WTC11 (cell line): ENCODE data around the gene KDM3B.

Source experiments
- ESRRA ChIP-seq: sonication (generic); formaldehyde crosslinking; IDR thresholded peaks from 2 replicates; pipeline ENCODE4 v1.8.1; 2022; ENCODE audit warnings: mild to moderate bottlenecking, missing genetic modification reagents, borderline replicate concordance
- GABPB1 ChIP-seq: sonication (generic); formaldehyde crosslinking; IDR thresholded peaks from 2 replicates; pipeline ENCODE4 v1.8.1; 2023; ENCODE audit warnings: mild to moderate bottlenecking, missing genetic modification reagents
- JUN ChIP-seq: sonication (generic); formaldehyde crosslinking; IDR thresholded peaks from 2 replicates; pipeline ENCODE4 v1.8.0; 2023; ENCODE audit warnings: mild to moderate bottlenecking, missing genetic modification reagents
- NR1H2 ChIP-seq: sonication (generic); formaldehyde crosslinking; IDR thresholded peaks from 2 replicates; pipeline ENCODE4 v1.9.0; 2021; ENCODE audit warnings: mild to moderate bottlenecking, moderate library complexity, missing genetic modification reagents
- RORB ChIP-seq: fragments of 250-450 bp; sonication (Bioruptor Pico); IDR thresholded peaks from 2 replicates; pipeline ENCODE4 v1.9.0; 2021; ENCODE audit warnings: mild to moderate bottlenecking
- TF ChIP-seq, protein P1 (sequence below): sonication (generic); formaldehyde crosslinking; IDR thresholded peaks from 2 replicates; pipeline ENCODE4 v1.8.0; 2022; ENCODE audit warnings: mild to moderate bottlenecking, missing genetic modification reagents
- TF ChIP-seq, protein P2 (sequence below): fragments of 200-600 bp; IDR thresholded peaks from 2 replicates; pipeline ENCODE4 v1.8.0; 2022; ENCODE audit warnings: antibody characterized with exemption
- TF ChIP-seq, protein P3 (sequence below): sonication (generic); formaldehyde crosslinking; IDR thresholded peaks from 2 replicates; pipeline ENCODE4 v1.8.1; 2022; ENCODE audit warnings: mild to moderate bottlenecking, missing genetic modification reagents, moderate library complexity, borderline replicate concordance
- TF ChIP-seq, protein P4 (sequence below): sonication (generic); formaldehyde crosslinking; IDR thresholded peaks from 2 replicates; pipeline ENCODE4 v1.8.0; 2022; ENCODE audit warnings: mild to moderate bottlenecking, missing genetic modification reagents
- TF ChIP-seq, protein P5 (sequence below): fragments of 250-450 bp; sonication (Bioruptor Pico); IDR thresholded peaks from 2 replicates; pipeline ENCODE4 v2.1.2; 2022; ENCODE audit warnings: mild to moderate bottlenecking, moderate library complexity

DNA sequence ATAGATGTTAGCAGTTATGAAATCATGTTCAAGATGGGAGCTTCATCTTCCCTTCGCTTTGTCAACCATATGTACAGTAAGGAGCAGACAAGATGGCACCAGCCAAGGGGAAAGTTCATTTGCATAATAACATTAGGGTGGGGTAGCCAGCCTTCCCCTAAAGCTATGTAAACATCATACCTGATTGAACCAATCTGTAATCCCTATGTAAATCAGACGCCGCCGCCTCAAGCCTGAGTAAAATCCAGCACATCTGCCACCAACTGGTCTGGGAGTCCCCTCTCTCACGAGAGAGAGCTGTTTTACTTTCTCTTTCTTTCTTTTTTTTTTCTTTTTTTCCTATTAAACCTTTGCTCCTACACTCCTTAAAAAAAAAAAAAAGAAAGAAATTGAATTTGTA, 55.5 kb downstream of the KDM3B start:
- TF ChIP-seq, protein P1, sequence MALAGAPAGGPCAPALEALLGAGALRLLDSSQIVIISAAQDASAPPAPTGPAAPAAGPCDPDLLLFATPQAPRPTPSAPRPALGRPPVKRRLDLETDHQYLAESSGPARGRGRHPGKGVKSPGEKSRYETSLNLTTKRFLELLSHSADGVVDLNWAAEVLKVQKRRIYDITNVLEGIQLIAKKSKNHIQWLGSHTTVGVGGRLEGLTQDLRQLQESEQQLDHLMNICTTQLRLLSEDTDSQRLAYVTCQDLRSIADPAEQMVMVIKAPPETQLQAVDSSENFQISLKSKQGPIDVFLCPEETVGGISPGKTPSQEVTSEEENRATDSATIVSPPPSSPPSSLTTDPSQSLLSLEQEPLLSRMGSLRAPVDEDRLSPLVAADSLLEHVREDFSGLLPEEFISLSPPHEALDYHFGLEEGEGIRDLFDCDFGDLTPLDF (CRISPR knock-in tag), result no peak
- TF ChIP-seq, protein P2, sequence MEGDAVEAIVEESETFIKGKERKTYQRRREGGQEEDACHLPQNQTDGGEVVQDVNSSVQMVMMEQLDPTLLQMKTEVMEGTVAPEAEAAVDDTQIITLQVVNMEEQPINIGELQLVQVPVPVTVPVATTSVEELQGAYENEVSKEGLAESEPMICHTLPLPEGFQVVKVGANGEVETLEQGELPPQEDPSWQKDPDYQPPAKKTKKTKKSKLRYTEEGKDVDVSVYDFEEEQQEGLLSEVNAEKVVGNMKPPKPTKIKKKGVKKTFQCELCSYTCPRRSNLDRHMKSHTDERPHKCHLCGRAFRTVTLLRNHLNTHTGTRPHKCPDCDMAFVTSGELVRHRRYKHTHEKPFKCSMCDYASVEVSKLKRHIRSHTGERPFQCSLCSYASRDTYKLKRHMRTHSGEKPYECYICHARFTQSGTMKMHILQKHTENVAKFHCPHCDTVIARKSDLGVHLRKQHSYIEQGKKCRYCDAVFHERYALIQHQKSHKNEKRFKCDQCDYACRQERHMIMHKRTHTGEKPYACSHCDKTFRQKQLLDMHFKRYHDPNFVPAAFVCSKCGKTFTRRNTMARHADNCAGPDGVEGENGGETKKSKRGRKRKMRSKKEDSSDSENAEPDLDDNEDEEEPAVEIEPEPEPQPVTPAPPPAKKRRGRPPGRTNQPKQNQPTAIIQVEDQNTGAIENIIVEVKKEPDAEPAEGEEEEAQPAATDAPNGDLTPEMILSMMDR, result no peak
- no peak for TF ChIP-seq ESRRA (CRISPR knock-in tag)
- TF ChIP-seq, protein P3, sequence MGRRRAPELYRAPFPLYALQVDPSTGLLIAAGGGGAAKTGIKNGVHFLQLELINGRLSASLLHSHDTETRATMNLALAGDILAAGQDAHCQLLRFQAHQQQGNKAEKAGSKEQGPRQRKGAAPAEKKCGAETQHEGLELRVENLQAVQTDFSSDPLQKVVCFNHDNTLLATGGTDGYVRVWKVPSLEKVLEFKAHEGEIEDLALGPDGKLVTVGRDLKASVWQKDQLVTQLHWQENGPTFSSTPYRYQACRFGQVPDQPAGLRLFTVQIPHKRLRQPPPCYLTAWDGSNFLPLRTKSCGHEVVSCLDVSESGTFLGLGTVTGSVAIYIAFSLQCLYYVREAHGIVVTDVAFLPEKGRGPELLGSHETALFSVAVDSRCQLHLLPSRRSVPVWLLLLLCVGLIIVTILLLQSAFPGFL (CRISPR knock-in tag), result no peak
- TF ChIP-seq GABPB1 (CRISPR knock-in tag), result no peak
- TF ChIP-seq RORB (CRISPR knock-in tag), result no peak
- TF ChIP-seq, protein P4, sequence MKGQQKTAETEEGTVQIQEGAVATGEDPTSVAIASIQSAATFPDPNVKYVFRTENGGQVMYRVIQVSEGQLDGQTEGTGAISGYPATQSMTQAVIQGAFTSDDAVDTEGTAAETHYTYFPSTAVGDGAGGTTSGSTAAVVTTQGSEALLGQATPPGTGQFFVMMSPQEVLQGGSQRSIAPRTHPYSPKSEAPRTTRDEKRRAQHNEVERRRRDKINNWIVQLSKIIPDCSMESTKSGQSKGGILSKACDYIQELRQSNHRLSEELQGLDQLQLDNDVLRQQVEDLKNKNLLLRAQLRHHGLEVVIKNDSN (CRISPR knock-in tag), result no peak
- no peak for TF ChIP-seq NR1H2 (CRISPR knock-in tag)
- TF ChIP-seq, protein P5, sequence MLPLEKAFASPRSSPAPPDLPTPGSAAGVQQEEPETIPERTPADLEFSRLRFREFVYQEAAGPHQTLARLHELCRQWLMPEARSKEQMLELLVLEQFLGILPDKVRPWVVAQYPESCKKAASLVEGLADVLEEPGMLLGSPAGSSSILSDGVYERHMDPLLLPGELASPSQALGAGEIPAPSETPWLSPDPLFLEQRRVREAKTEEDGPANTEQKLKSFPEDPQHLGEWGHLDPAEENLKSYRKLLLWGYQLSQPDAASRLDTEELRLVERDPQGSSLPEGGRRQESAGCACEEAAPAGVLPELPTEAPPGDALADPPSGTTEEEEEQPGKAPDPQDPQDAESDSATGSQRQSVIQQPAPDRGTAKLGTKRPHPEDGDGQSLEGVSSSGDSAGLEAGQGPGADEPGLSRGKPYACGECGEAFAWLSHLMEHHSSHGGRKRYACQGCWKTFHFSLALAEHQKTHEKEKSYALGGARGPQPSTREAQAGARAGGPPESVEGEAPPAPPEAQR (CRISPR knock-in tag), result no peak
- no peak for TF ChIP-seq JUN (CRISPR knock-in tag)
